H1 (cell line): ENCODE measurements around the gene MMP19. TPM values are rescaled to one million over a fixed set of nuclear protein-coding genes. Genes with fewer than 3 reads are reported as not detected.

Experiments used
- BCL11A ChIP-seq, 2 experiments: IDR thresholded peaks; one replicate each; pipeline ENCODE4 v1.6.1; 2011; ENCODE audit warnings: low read depth in 2 of 2, low read length in 2 of 2, mild to moderate bottlenecking in 2 of 2
- CHD7 ChIP-seq: fragments of 300-600 bp; sonication (generic); IDR thresholded peaks from 2 replicates; pipeline ENCODE4 v1.7.1; 2012; ENCODE audit warnings: low read length, moderate library complexity, mild to moderate bottlenecking, inconsistent platforms; ENCODE audit not compliant: insufficient replicate concordance
- GTF2F1 ChIP-seq: IDR thresholded peaks from 2 replicates; pipeline ENCODE4 v1.6.1; 2012; ENCODE audit warnings: low read depth, low read length, improper control_type of control experiment, borderline replicate concordance
- JUN ChIP-seq: IDR thresholded peaks from 2 replicates; pipeline ENCODE4 v1.6.1; 2011; ENCODE audit warnings: low read depth, mild to moderate bottlenecking, improper control_type of control experiment, low read length
- NANOG ChIP-seq: IDR thresholded peaks from 2 replicates; pipeline ENCODE4 v1.6.1; 2011; ENCODE audit warnings: low read length, low read depth, mild to moderate bottlenecking, inconsistent platforms; ENCODE audit not compliant: insufficient read depth, poor library complexity, severe bottlenecking
- POLR2AphosphoS5 ChIP-seq: IDR thresholded peaks from 2 replicates; pipeline ENCODE4 v1.6.1; 2011; ENCODE audit warnings: low read depth, low read length
- SIN3A ChIP-seq, 2 experiments: IDR thresholded peaks in 1 of 2; conservative IDR thresholded peaks in 1 of 2; 2 replicates each; pipeline ENCODE4 v1.6.1; 2011 to 2012; ENCODE audit warnings: low read length in 2 of 2, improper control_type of control experiment in 1 of 2, low read depth in 1 of 2, mild to moderate bottlenecking in 1 of 2
- TBP ChIP-seq: IDR thresholded peaks from 2 replicates; pipeline ENCODE4 v1.6.1; 2011; ENCODE audit warnings: low read depth, low read length, improper control_type of control experiment
- polyA plus RNA-seq, 7 experiments: library from polyadenylated mRNA; depleted of rRNA in 3 of 7; stranded (reverse) in 5 of 7; unstranded in 2 of 7; fragments of >200 nt in 5 of 7; fragments of 200-250 nt in 2 of 7; gene quantifications; 1 replicate in 5 of 7; 2 replicates in 1 of 7; 4 replicates in 1 of 7; pipeline versions ENCODE4 v1.2.1 to v1.2.3, GENCODE V29; 2011 to 2013; ENCODE audit warnings: missing spikeins in 2 of 7, mixed read lengths in 2 of 7
- total RNA-seq: library from RNA; stranded (reverse); fragmentation: NEBNext Ultra II Directional; extraction: Animal tissue kit (Norgen Biotek cat#: 25700); gene quantifications from 2 replicates; pipeline ENCODE4 v1.2.1, GENCODE V29; 2021
- TF ChIP-seq, protein P1 (sequence below): IDR thresholded peaks from 2 replicates; pipeline ENCODE4 v1.6.1; 2012; ENCODE audit warnings: inconsistent platforms
- TF ChIP-seq, protein P2 (sequence below): IDR thresholded peaks from 2 replicates; pipeline ENCODE4 v1.6.1; 2011; ENCODE audit warnings: low read length, improper control_type of control experiment

Gene MMP19
- total and polyA plus RNA-seq, 2 of the 8 experiments (the other 6 are each of a cell fraction or from before 2014, with no cell fraction given): 2.7 to 3.3 TPM

- no peak for TF ChIP-seq CHD7
- TF ChIP-seq JUN: no peak
- TF ChIP-seq POLR2AphosphoS5: no peak
- no peak for TF ChIP-seq TBP
- TF ChIP-seq, protein P1, sequence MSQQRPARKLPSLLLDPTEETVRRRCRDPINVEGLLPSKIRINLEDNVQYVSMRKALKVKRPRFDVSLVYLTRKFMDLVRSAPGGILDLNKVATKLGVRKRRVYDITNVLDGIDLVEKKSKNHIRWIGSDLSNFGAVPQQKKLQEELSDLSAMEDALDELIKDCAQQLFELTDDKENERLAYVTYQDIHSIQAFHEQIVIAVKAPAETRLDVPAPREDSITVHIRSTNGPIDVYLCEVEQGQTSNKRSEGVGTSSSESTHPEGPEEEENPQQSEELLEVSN: no peak
- no peak for TF ChIP-seq GTF2F1
- TF ChIP-seq NANOG: no peak
- TF ChIP-seq, protein P2, sequence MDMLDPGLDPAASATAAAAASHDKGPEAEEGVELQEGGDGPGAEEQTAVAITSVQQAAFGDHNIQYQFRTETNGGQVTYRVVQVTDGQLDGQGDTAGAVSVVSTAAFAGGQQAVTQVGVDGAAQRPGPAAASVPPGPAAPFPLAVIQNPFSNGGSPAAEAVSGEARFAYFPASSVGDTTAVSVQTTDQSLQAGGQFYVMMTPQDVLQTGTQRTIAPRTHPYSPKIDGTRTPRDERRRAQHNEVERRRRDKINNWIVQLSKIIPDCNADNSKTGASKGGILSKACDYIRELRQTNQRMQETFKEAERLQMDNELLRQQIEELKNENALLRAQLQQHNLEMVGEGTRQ: no peak
- TF ChIP-seq SIN3A (conservative IDR thresholded peaks at IDR 0.05 in 1 of 2, IDR thresholded peaks at IDR 0.05 in 1 of 2; ENCODE audit: low read depth in 1 of 2, low read length in 2 of 2): no peak
- no peak for TF ChIP-seq BCL11A (IDR thresholded peaks at IDR 0.05; ENCODE audit: low read depth in 2 of 2, low read length in 2 of 2)
These were observed 35.1 kb upstream of the MMP19 start (continued) for GRCh38 chr12:55877824-55878223.
